Activated CD8-positive, alpha-beta memory T cell treated with anti-CD3 and anti-CD28 coated beads for 36 hours (primary cell): ENCODE data around the gene KCND2. TPM values are rescaled to one million over a fixed set of nuclear protein-coding genes. Genes with fewer than 3 reads are reported as not detected.
"Not testable (repeated sequence)": the region's sequence is repeated elsewhere in the genome, so short reads cannot be mapped to it uniquely, and the experiment has no call there.

ENCODE experiments used
- CTCF ChIA-PET: fragments of 350-600 bp; sonication (Branson Sonifier 250); formaldehyde crosslinking; loops from one replicate; lab custom pipeline; 2021; ENCODE audit warnings: antibody characterized with exemption; lab: Charles Lee
- POLR2A ChIA-PET: fragments of 350-600 bp; sonication (Branson Sonifier 250); formaldehyde crosslinking; loops from one replicate; lab custom pipeline; 2021; ENCODE audit warnings: antibody characterized with exemption; lab: Charles Lee
- total RNA-seq, 2 experiments: library from RNA; stranded (reverse); gene quantifications; one replicate each; pipeline ENCODE4 v1.2.3, GENCODE V29; 2021

Gene KCND2
- total RNA-seq = not detected

GRCh38 chr7:120272701-120273475, at the start of gene KCND2:
Gene KCND2, plus strand, starts transcription at chr7:120273175.
- ChIA-PET POLR2A (no interaction called here), CTCF (no interaction called here)

- CTCF ChIA-PET = no interaction called here
- POLR2A ChIA-PET = no interaction called here
These were observed 46.8 kb upstream of the KCND2 start for GRCh38 chr7:120226188-120226587.

DNA sequence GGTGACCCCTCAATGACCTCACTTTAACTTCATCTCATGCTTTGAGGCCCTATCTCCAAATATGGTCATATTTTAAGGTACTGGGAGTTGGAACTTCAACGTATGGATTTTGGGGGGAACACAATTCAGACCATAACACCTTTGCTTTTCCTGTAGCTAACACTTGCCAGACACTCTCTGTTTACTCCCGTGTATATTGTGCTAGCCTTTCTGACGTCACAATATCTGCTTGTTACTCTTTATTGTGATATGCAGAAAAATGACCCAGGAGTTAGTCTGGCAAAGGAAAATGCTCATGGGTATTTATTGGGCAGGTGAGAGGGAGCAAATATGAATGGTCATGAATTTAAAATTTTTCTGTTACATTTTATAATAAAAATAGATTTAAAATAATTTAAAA, 45.7 kb upstream of the KCND2 start:
- ChIA-PET POLR2A (no interaction called here), CTCF (no interaction called here)

GRCh38 chr7:120229084-120229483, 43.9 kb upstream of the KCND2 start:
- ChIA-PET CTCF (no interaction called here), POLR2A (no interaction called here)

DNA sequence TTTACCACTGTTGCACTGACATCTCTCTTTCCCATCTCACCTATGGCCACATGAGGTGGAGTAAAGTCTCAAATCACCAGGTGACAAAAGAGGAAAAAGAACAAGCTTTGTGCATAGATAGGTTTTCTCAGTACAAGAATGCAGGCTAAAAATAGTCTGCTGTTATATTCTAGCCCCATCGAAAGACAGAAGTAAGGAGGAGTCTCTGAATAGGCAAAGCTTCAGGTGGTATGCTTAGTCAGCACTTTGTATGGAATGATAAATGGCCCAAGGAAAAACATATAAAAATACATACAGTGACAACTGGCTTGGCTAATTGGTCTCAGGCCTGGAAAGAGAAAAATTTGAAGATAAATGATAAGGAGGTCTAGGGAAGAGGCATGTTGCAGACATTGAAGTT, 39.6 kb upstream of the KCND2 start:
- POLR2A ChIA-PET = no interaction called here

DNA sequence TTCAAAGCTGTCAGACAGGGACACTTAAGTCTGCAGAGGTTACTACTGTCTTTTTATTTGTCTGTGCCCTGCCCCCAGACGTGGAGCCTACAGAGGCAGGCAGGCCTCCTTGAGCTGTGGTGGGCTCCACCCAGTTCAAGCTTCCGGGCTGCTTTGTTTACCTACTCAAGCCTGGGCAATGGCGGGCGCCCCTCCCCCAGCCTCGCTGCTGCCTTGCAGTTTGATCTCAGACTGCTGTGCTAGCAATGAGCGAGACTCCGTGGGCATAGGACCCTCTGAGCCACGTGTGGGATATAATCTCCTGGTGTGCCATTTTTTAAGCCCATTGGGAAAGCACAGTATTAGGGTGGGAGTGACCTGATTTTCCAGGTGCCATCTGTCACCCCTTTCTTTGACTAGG, 32.6 kb upstream of the KCND2 start:
- POLR2A ChIA-PET, CTCF ChIA-PET: not testable (repeated sequence)

More for the DNA sequence above, 39.6 kb upstream of the KCND2 start:
- CTCF ChIA-PET = no interaction called here

- CTCF ChIA-PET = no interaction called here
- POLR2A ChIA-PET = interaction anchor here (0.6 kb wide), 1 partner anchor 11 kb away, joined by 3 read pairs; no protein-coding TSS in a partner anchor
These were observed 31.0 kb upstream of the KCND2 start for GRCh38 chr7:120241973-120242372.

DNA sequence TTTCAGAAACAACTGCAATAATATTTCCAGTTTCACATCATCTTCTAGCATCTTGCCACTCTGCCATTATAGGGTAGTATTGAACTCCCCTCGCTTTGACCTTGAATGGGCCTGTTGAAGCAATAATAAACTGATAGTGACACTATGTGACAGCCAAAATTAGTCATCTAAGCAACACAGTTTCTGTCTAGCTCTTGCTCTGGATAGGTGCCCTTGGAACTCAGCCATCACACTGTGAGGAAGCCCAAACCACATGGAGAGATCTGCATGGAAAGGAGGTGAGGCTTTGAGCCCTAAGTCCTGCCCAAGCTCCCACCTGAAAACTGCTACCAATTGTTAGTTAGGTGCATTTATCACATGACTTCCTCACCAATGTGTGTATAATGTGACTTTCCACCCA, 18.1 kb upstream of the KCND2 start:
- POLR2A ChIA-PET = no interaction called here
- CTCF ChIA-PET = no interaction called here

- POLR2A ChIA-PET = no interaction called here
These were observed 16.5 kb upstream of the KCND2 start for GRCh38 chr7:120256344-120257070.

GRCh38 chr7:120259386-120259785, 13.6 kb upstream of the KCND2 start:
- ChIA-PET CTCF (no interaction called here), POLR2A (no interaction called here)

More at GRCh38 chr7:120256344-120257070, 16.5 kb upstream of the KCND2 start:
- CTCF ChIA-PET = no interaction called here

DNA sequence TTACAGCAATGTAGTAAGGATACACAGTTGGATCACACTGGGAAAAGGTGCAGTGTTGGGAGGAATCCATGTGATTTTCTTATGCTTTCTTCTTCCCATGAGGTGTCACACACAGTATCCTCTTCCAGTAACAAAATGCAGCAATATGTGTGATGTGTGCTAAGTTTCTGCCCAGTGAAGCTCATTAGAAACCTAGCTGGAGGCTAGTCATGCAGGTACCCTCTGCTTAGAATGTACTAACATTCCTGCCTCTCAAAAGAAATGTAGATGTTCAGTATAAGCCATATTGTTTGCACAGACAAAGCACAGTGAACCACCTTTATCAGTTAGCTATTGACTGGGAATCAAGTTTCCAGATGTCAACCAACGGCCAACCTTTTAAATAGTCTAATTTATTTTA, 12.9 kb upstream of the KCND2 start:
- ChIA-PET CTCF (no interaction called here), POLR2A (no interaction called here)

DNA sequence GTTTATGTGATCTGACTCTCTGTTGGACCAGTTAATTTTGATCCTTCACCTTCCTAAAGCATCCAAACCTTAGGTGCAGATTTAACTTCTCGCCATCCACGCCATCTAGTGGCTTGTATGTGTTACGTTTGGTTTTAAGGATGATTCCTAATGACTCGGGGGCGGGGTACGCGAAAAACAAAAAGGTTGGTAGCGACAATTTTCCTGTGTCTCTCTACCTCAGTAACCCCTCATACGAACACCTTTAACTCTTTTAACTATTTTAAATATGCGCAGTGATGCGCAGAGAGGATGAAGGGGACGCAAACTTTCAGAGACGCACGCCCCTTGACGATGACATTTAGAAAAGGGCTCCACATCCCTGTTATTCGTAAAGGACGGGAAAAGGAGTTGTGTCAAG, 714 bp upstream of the KCND2 start:
- CTCF ChIA-PET = no interaction called here
- POLR2A ChIA-PET = no interaction called here

- ChIA-PET CTCF (no interaction called here), POLR2A (no interaction called here)
These were observed 551 bp downstream of the KCND2 start for GRCh38 chr7:120273476-120273975.

GRCh38 chr7:120274482-120274881, 1.5 kb downstream of the KCND2 start:
- CTCF ChIA-PET = no interaction called here
- POLR2A ChIA-PET = no interaction called here

- ChIA-PET POLR2A (no interaction called here), CTCF (no interaction called here)
These were observed 1.9 kb downstream of the KCND2 start for GRCh38 chr7:120274899-120275298.

GRCh38 chr7:120276720-120277119, 3.7 kb downstream of the KCND2 start:
- CTCF ChIA-PET = no interaction called here
- POLR2A ChIA-PET = no interaction called here

GRCh38 chr7:120278773-120279172, 5.8 kb downstream of the KCND2 start:
- ChIA-PET CTCF (no interaction called here), POLR2A (no interaction called here)

DNA sequence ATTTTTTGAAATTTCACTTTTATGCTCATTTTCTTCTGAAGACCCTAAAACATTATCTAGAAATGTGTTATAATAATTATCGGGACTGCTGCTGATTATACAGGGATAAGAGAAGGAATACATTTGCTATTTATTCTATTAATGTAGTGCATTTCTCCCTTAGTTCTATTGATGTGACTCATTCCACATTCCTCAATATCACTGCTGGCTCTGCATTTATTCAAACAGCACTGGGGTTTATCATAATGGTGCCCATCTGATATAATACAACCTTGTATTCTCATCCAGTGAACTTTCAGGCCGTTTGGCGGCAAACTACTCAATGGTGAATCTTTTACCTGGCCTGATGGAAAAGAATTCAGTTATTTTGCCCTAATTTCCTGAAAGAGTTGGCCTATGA, 7.8 kb downstream of the KCND2 start:
- ChIA-PET POLR2A (no interaction called here), CTCF (no interaction called here)

- CTCF ChIA-PET = no interaction called here
- POLR2A ChIA-PET = no interaction called here
These were observed 20.1 kb downstream of the KCND2 start for GRCh38 chr7:120293027-120293426.

- ChIA-PET POLR2A (no interaction called here), CTCF (no interaction called here)
These were observed 29.2 kb downstream of the KCND2 start for GRCh38 chr7:120302190-120302589.

DNA sequence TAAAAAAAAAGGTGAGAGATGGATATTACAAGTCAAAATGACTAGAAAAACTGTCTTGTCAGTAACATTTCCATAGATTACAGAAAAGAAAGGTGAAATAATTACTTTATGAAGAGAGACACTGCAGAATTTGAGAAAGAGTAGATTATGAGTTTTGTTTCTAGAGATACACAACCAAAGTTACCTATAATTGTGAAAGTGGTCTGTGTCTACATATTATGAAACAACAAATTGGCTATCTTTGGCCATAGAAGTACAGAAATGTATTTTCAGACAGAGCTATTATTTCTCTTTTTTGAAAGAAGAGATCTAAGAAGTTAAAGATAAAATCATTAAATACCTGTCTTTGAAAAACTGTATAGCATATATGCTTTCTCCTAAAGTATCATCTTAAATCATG, 30.1 kb downstream of the KCND2 start:
- POLR2A ChIA-PET = no interaction called here
- CTCF ChIA-PET = no interaction called here
